HCT116 (cell line): ENCODE measurements around the gene SEC22A.

Experiments
- POLR2A ChIP-seq: IDR thresholded peaks from 2 replicates; pipeline ENCODE4 v1.7.0; 2011; ENCODE audit warnings: borderline replicate concordance; ENCODE audit not compliant: insufficient read depth, insufficient read length; ENCODE audit errors: extremely low read depth
- POLR2AphosphoS5 ChIP-seq: IDR thresholded peaks from 2 replicates; pipeline ENCODE4 v1.6.1; 2011; ENCODE audit warnings: mild to moderate bottlenecking, low read depth, low read length, moderate library complexity
- TF ChIP-seq, protein P1 (sequence below), 3 experiments: fragments of 200-600 bp in 1 of 3; sonication (generic) in 1 of 3; IDR thresholded peaks in 2 of 3; conservative IDR thresholded peaks in 1 of 3; 2 replicates each; pipeline ENCODE4 v1.5.1; 2012 to 2017; ENCODE audit warnings: low read depth in 2 of 3, low read length in 2 of 3, antibody characterized with exemption in 1 of 3, borderline replicate concordance in 1 of 3, control low read depth in 1 of 3, mild to moderate bottlenecking in 1 of 3, mixed read lengths in 1 of 3, mixed run types in 1 of 3, moderate library complexity in 1 of 3; ENCODE audit not compliant: insufficient read depth in 1 of 3

DNA sequence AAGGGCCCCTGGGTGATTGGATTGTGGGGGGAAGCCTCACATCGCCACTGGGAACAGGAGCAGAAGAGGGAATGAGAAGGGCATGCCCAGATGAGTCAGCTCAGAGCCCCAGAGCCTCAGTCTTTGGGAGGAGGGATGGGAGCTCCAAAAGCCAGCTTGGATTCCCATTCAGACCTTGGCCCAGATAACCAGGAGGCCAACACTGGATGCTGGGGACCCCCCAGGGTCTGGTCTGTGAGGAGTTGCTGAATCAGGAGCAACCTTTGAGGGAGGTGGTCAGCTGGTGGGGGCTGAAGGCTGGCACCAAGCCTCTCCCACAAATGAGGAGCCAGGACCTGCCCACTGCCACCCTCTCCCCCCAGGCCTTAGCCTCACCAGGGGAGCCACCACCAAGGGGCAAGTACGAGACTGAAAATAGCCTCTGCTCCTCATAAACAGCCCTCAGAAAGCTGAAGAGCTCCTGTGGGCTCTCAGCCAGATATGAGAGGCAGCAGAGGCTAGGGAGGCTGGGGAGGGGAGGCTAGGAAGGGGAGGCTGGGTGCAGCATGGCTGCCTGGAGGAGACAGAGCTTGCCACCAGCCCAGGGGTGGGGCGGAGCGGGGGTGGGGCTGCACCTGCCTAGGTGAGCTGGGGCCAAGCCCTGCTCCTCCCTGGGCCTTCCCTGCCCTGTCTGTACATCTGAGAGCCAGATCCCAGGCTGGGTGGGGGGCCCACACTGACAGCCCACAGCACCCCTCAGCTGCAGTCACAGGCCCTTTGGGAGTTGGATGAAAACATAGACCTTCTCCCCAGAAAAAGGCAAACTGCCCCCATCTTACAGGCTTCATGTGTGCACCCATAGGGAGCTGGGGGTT, 99.8 kb downstream of the SEC22A start:
- TF ChIP-seq, protein P1, sequence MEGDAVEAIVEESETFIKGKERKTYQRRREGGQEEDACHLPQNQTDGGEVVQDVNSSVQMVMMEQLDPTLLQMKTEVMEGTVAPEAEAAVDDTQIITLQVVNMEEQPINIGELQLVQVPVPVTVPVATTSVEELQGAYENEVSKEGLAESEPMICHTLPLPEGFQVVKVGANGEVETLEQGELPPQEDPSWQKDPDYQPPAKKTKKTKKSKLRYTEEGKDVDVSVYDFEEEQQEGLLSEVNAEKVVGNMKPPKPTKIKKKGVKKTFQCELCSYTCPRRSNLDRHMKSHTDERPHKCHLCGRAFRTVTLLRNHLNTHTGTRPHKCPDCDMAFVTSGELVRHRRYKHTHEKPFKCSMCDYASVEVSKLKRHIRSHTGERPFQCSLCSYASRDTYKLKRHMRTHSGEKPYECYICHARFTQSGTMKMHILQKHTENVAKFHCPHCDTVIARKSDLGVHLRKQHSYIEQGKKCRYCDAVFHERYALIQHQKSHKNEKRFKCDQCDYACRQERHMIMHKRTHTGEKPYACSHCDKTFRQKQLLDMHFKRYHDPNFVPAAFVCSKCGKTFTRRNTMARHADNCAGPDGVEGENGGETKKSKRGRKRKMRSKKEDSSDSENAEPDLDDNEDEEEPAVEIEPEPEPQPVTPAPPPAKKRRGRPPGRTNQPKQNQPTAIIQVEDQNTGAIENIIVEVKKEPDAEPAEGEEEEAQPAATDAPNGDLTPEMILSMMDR (IDR thresholded peaks at IDR 0.05 in 2 of 3, conservative IDR thresholded peaks at IDR 0.05 in 1 of 3; ENCODE audit: borderline replicate concordance in 1 of 3, insufficient read depth in 1 of 3, low read depth in 2 of 3, low read length in 2 of 3): no peak
- TF ChIP-seq POLR2A: no peak
- TF ChIP-seq POLR2AphosphoS5: no peak
